ENCODE results near the gene MPRIP. TPM values are rescaled to one million over a fixed set of nuclear protein-coding genes. Genes with fewer than 3 reads are reported as not detected.

MPRIP gene
- total and polyA plus RNA-seq, 4 donors = 121 to 342 (median 175) TPM

- no peak for ATAC-seq (ENCODE audit: insufficient read depth, low FRiP score)
- 88 to 98% methylated on average over 6 of the region's 6 CpGs for WGBS, 2 donors
Observed at GRCh38 chr17:17058304-17058703, 16.0 kb downstream of the MPRIP start.

GRCh38 chr17:17059301-17059890 is 17.1 kb downstream of the MPRIP start:
- Histone ChIP-seq H3K27ac (ENCODE audit: low read depth in 1 of 2, low read length in 1 of 2) (no peak overlapping the region), H3K36me3 (ENCODE audit: control insufficient read depth in 4 of 4, insufficient read depth in 4 of 4, low read length in 4 of 4) (peaks cover 0 to 24% (median 13%) of the 10 kb centered on the region in 4 donors), H3K27me3 (ENCODE audit: control insufficient read depth in 3 of 3, insufficient read depth in 3 of 3, low read length in 2 of 3) (no peaks in the 10 kb centered on the region), H3K4me3 (no peak overlapping the region), H3K4me1 (ENCODE audit: control insufficient read depth in 5 of 5, insufficient read depth in 5 of 5, low read length in 5 of 5) (peaks cover 13 to 47% (median 35%) of the 10 kb centered on the region in 5 donors), H3K9me3 (ENCODE audit: control insufficient read depth in 4 of 4, insufficient read depth in 3 of 4, low read length in 3 of 4) (no peaks in the 10 kb centered on the region), H3K9ac (ENCODE audit: insufficient read depth in 1 of 2, low read length in 2 of 2) (no peak overlapping the region)
- DNase-seq (no peak), ATAC-seq (ENCODE audit: insufficient read depth, low FRiP score) (no peak)
- WGBS, 2 donors = 87 to 90% methylated on average over 10 of the region's 10 CpGs
- TF ChIP-seq, protein P1, sequence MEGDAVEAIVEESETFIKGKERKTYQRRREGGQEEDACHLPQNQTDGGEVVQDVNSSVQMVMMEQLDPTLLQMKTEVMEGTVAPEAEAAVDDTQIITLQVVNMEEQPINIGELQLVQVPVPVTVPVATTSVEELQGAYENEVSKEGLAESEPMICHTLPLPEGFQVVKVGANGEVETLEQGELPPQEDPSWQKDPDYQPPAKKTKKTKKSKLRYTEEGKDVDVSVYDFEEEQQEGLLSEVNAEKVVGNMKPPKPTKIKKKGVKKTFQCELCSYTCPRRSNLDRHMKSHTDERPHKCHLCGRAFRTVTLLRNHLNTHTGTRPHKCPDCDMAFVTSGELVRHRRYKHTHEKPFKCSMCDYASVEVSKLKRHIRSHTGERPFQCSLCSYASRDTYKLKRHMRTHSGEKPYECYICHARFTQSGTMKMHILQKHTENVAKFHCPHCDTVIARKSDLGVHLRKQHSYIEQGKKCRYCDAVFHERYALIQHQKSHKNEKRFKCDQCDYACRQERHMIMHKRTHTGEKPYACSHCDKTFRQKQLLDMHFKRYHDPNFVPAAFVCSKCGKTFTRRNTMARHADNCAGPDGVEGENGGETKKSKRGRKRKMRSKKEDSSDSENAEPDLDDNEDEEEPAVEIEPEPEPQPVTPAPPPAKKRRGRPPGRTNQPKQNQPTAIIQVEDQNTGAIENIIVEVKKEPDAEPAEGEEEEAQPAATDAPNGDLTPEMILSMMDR (IDR thresholded peaks at IDR 0.05; ENCODE audit: control extremely low read depth, extremely low read depth) = no peak

More at GRCh38 chr17:17058304-17058703, 16.0 kb downstream of the MPRIP start:
- TF ChIP-seq, protein P1 (IDR thresholded peaks at IDR 0.05; ENCODE audit: control extremely low read depth, extremely low read depth) = no peak
- Histone ChIP-seq H3K36me3 (ENCODE audit: control insufficient read depth in 4 of 4, insufficient read depth in 4 of 4, low read length in 4 of 4) (peaks cover 0 to 23% (median 14%) of the 10 kb centered on the region in 4 donors), H3K9me3 (ENCODE audit: control insufficient read depth in 4 of 4, insufficient read depth in 3 of 4, low read length in 3 of 4) (no peaks in the 10 kb centered on the region), H3K27me3 (ENCODE audit: control insufficient read depth in 3 of 3, insufficient read depth in 3 of 3, low read length in 2 of 3) (no peaks in the 10 kb centered on the region), H3K4me3 (no peak overlapping the region), H3K9ac (ENCODE audit: insufficient read depth in 1 of 2, low read length in 2 of 2) (no peak overlapping the region), H3K27ac (ENCODE audit: low read depth in 1 of 2, low read length in 1 of 2) (no peak overlapping the region), H3K4me1 (ENCODE audit: control insufficient read depth in 5 of 5, insufficient read depth in 5 of 5, low read length in 5 of 5) (peaks cover 13 to 44% (median 31%) of the 10 kb centered on the region in 5 donors)
- no peak for DNase-seq

DNA sequence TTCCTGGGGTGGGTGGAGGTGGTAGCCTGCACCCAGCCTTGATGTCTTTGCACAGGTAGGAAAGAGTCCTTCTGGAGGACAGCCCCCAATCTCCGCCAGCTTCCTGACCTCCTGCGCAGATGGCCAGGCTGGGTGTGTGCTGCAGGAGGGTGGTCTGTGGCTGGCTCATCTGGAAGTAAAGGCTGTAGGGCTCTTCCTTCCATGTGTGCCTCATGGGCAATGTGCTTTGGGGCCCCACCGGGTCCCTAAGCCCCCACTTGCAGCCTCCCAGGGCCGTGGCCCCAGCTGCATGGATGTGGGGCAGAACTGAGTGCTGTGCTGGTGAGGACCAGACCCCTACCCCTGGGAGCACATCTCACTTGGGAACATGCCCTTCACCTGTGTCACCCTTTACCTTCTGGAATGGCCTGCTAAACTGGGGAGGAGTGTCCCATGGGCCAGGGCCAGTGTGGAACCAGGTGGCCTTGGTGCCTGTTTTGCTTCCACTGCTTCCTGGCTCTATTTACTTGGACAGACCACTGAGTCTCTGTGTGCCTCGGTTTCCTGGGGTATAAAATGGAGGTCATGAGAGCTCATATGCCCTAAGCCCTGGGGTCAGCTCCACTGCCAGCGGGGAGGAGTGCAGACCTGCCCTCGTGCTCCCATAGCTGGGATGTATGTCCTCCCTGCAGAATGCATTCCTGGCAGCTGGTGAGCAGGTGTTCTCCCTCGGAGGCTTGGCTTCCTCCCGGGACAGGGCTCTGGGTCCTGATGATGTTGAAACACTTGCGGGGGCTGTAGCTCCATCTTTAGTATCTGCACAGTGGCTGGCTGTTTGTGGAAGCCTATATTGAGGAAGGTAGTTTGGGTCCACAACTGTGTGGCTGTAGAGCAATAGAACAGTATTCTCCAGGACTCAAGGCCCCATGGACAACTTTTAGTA is 18.0 kb downstream of the MPRIP start:
- H3K27ac ChIP-seq (ENCODE audit: low read depth in 1 of 2, low read length in 1 of 2) = no peak overlapping the region
- 79 to 85% methylated on average over 10 of the region's 10 CpGs for WGBS, 2 donors
- no peaks in the 10 kb centered on the region for H3K9me3 ChIP-seq (ENCODE audit: control insufficient read depth in 4 of 4, insufficient read depth in 3 of 4, low read length in 3 of 4)
- no peak overlapping the region for H3K9ac ChIP-seq (ENCODE audit: insufficient read depth in 1 of 2, low read length in 2 of 2)
- peaks cover 0 to 27% (median 12%) of the 10 kb centered on the region in 4 donors for H3K36me3 ChIP-seq (ENCODE audit: control insufficient read depth in 4 of 4, insufficient read depth in 4 of 4, low read length in 4 of 4)
- no peaks in the 10 kb centered on the region for H3K27me3 ChIP-seq (ENCODE audit: control insufficient read depth in 3 of 3, insufficient read depth in 3 of 3, low read length in 2 of 3)
- no peak overlapping the region for H3K4me3 ChIP-seq
- TF ChIP-seq, protein P1 (IDR thresholded peaks at IDR 0.05; ENCODE audit: control extremely low read depth, extremely low read depth) = no peak
- DNase-seq = peak in 1 of 3 donors; percentile 7
- no peak for ATAC-seq (ENCODE audit: insufficient read depth, low FRiP score)
- H3K4me1 ChIP-seq (ENCODE audit: control insufficient read depth in 5 of 5, insufficient read depth in 5 of 5, low read length in 5 of 5) = peaks cover 10 to 43% (median 32%) of the 10 kb centered on the region in 5 donors

All from lung (tissue), 12 donors.